ENCODE data around the gene ZC3HAV1.
"Not testable (repeated sequence)": the region's sequence is repeated elsewhere in the genome, so short reads cannot be mapped to it uniquely, and the experiment has no call there.

ZC3HAV1 gene

DNA sequence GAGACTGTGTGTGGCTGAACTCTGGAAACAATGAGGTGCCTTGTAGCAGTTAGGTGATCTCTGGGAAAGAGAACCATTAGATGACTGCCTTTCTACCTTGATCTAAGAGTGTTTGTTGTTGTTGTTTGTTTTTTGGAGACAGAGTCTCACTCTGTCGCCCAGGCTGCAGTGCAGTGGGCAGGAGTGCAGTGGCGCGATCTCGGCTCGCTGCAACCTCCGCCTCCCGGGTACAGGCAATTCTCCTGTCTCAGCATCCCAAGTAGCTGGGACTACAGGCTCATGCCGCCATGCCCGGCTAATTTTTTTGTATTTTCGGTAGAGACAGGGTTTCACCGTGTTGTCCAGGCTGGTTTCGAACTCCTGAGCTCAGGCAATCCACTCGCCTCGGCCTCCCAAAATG, 54.9 kb downstream of the ZC3HAV1 start:
- in situ Hi-C loops (cut with MboI; ENCODE audit: low sequenced_read_pairs) = not testable (repeated sequence)

DNA sequence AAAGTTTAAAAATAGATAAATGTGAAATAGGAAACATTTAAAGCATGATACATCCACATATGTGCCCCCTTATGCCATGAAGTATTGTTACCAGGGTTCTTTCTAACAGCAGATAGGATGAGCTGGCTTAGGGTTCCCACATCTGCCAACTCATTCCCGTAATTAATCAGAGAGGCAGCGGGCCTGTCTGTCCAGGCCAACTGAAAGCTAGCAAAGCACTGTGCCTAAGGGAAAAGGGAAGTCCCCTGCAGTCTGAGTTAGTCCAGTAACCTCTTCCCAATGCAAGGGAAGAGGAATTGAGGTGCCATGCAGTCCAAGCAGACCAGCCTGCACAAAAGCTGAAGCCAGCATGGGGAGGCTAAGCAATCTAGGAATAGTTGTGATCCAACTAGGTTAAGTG, 55.4 kb downstream of the ZC3HAV1 start:
- in situ Hi-C loops (cut with MboI; ENCODE audit: low sequenced_read_pairs) = no loop called here

DNA sequence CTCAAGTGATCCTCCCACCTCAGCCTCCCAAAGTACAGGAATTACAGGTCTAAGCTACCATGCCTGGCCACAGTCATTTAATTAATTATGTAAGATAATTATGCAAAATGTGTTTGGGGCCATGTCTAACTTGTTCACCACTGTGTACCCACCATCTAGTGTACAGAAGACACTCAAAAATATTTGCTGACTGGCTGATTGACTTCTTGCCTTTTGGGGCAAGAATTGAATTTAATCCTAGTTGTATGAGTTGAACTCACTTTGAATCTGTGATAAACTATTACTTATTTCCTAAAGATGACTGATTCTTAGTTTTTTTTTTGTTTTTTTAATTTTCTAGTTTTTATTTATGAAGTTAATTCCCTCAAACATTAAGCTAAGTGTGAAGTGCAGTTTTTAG, 57.9 kb downstream of the ZC3HAV1 start:
- in situ Hi-C loops (cut with MboI; ENCODE audit: low sequenced_read_pairs) = no loop called here

DNA sequence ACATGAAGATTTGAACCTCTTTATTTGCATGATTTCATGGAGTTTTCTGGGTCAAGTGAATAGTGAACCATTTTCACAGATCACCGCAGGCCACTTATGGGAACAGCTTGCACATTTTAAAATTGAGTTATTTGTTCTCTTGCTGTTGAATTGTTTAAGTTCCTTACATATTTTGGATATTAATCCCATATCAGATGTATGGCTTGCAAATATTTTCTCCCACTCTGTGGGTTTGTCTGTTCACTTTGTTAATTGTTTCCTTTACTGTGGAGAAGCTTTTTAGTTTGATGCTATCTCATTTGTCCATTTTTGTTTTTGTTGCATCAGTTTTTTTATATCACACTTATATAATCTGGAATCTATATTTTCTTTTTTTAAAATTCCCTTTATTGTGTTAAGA, 59.6 kb downstream of the ZC3HAV1 start:
- in situ Hi-C loops (cut with MboI; ENCODE audit: low sequenced_read_pairs) = no loop called here

DNA sequence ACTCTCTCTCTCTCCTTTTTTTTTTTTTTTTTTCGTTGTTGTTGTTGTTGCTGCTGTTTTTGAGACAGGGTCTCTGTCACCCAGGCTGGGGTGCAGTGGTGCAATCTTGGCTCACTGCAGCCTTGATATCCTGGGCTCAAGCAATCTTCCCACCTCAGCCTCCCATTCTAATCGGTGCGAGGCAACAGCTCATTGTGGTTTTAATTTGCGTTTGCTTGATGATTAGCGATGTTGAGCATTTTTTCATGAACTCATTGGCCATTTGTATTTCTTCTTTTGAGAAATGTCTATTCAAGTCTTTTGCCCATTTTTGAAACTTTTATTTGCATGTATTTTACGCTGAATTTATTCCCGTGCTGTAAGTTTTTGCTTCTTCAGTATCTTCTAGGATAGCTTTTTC, 60.4 kb downstream of the ZC3HAV1 start:
- in situ Hi-C loops (cut with MboI; ENCODE audit: low sequenced_read_pairs) = no loop called here

DNA sequence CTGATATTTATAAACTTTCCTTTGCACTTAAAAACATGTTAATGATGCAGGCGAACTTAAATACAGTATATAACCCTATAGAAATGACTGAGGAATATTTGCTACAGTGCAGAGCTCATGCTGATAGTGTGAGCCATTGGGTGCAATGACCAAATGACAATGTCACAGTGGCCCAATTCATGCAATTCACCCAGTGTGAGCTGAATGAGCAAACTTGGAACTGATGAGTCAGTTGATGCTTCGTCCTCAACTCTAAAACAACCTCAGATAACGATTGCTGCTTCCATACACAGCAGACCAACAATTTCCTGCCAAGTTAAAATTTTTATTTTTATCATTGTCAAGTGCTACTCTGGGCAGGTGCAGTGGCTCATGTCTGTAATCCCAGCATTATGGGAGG, 61.5 kb downstream of the ZC3HAV1 start:
- in situ Hi-C loops (cut with MboI; ENCODE audit: low sequenced_read_pairs) = no loop called here

DNA sequence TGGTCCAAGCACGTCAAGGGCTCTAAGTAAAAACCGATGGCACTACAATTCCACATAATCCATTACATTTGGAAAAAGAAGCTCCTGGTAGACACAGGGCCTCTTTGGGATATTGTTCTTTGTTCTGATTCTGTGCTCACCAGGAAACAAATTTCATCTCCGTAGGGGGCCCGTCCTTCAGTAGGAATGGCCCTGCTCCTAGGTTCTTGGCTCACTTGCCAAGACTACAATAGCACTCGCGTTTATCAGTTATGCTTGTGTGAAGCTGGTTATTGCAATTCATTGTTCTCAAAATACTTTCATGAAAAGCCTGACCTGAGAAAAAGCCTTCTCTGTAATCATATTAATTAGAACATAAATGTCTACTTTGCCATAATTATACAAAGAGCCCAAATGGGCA, 63.4 kb downstream of the ZC3HAV1 start:
- in situ Hi-C loops (cut with MboI; ENCODE audit: low sequenced_read_pairs) = no loop called here

DNA sequence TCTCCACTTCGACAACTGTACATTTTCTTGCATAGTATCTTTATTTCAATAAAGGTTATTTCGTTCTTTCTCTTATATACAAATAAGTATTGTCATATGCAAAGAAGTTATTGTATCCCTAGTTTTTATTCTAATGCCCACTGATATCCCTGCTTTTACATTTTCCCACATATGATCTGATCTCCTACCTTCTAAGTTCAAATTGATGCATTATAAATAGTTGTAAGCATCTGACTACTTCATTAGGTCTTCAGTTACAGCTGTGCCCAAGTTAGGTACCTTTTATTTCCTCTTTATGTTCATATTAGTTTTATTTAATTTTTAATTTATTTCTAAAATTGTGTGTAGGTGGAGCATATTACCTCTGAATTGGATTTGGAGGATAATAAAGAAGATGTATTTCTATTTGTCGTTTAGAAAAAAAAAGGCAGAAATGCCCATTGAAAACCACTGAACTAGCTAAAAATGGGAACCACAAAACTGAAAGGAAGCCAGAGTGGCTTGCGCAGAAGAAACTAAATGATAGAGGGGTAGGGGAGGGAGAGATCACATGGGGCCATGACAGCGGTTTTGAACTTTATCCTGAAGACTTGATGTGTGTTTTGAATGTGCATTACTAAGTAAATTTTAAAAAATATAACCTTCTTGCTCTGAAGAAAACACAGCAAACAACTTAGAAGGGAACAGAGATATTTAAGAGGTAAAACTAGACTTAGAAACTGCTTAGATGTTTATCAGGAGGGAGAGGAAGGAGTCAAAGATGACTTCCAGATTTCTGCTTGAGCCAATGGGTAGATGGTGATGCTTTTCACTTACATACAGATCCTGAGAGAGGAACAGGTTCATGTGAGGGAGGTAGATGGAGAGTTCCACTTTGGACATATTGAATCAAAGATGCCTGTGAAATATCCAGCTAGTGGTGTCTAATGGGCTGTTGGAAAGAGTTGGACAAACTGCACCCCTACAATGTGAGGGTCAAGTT, 64.4 kb downstream of the ZC3HAV1 start:
- in situ Hi-C loops (cut with MboI; ENCODE audit: low sequenced_read_pairs) = no loop called here

DNA sequence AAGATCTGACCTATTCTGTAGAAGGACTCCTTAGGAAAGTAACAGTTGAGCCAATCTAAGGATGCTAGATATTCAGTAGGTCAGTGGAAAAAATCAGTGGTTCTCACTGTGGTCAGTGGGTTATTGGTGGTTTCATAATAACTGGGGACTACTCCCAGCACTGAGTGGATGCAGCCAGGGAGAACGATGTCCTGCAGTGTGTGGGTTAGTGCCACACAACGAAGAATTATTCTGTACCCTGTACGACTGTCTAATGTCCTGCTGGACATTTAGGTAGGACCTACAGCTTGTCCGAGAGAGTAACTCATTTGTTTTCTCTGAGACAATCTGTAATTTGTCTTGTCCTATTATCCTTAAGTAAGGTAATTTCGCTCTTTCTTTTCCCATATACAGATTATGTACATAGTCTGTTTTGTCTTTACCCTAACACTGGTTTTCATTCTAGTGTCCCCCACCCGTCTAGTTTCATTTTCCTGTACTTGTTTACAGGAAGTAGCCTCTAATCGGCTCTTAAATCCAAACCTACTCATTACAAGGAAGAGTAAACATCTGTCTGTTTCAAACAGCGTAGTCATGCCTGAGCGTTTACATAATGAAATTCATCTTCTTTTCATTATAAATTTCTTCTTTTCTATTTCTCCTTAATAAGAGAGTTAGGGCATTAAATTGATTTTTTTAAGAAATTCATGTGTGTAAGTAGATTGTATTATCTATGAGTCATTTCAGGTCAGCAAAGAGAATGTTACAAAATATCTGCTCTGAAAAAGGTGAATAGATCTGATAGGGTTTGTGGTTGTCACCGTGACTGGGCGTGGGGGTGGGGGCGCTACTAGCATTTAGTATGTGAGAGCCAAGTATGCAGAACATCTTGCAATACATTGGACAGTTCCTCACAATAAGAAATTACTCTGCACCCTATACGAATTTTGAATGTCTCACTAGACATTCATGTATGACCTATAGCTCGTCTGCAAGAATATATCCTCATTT, 65.4 kb downstream of the ZC3HAV1 start:
- in situ Hi-C loops (cut with MboI; ENCODE audit: low sequenced_read_pairs) = no loop called here

DNA sequence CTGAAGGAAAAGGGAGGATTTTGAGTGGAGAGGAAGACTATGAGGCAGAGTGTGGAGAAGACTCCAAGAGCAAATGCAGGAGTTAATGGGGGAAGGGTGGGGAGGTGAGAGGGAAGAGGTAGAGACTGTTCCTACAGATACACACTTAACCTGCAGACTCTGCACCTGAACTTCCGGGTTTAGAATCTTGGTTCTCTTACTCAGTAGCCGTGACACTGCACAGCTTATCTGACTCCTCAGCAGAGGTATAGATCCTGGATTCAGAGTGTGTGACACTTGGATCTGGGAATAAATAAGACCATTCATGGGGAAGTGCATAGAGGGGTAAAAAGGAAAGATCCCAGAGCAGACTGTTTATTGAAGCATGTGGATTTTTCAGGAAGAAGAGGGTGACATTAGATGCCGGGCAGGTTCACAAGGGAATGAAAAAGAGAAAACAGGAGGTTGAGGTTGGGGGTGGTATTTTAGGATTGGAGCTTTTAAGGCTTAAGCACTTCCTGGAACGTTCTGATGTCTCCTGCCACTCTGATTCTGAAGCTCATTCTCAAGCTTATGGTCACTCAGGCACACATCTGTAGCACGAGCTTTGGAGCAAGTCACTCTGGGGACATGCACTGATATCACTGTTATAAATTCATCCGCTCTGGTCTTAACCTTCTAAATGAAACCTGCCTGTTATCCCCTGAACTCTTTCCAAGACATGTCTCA, 68.0 kb downstream of the ZC3HAV1 start:
- in situ Hi-C loops (cut with MboI; ENCODE audit: low sequenced_read_pairs) = no loop called here

DNA sequence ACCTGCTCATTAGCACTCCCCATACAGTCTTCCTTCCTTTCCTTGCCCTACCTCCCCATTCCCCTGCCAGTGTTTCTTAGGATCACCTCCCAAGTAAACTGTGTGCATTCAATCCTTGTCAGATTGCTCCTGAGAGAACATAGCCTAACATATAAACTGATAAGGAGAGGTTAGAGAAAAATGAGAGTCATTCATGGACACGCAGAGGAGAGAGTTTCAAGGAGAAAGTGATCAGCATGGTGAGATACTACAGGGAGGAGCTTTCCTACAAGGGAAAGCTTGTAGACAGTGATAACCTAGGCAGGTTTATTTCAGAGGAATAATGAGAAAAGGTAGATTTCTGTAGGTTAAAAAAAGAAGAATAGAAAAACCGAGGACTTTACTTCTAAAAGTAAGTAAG, 70.8 kb downstream of the ZC3HAV1 start:
- in situ Hi-C loops (cut with MboI; ENCODE audit: low sequenced_read_pairs) = no loop called here

DNA sequence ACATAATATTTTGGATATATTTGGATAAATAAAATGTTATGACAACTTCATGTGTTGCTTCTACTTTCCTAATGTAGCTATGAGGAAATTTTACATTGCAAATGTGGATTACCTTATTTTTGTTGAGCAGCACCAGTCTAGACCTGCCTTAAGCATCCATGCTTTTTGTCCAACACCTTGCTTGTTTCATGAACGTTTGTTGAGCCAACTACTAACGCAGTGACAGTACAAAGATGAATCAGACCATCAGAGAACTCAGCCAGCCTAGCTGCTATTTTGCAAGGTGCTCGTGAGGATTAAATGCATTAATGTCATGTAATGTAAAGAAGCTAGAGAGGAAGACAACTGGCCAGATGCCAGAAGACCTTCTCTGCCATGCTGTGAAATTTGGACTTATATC, 72.6 kb downstream of the ZC3HAV1 start:
- in situ Hi-C loops (cut with MboI; ENCODE audit: low sequenced_read_pairs) = no loop called here

DNA sequence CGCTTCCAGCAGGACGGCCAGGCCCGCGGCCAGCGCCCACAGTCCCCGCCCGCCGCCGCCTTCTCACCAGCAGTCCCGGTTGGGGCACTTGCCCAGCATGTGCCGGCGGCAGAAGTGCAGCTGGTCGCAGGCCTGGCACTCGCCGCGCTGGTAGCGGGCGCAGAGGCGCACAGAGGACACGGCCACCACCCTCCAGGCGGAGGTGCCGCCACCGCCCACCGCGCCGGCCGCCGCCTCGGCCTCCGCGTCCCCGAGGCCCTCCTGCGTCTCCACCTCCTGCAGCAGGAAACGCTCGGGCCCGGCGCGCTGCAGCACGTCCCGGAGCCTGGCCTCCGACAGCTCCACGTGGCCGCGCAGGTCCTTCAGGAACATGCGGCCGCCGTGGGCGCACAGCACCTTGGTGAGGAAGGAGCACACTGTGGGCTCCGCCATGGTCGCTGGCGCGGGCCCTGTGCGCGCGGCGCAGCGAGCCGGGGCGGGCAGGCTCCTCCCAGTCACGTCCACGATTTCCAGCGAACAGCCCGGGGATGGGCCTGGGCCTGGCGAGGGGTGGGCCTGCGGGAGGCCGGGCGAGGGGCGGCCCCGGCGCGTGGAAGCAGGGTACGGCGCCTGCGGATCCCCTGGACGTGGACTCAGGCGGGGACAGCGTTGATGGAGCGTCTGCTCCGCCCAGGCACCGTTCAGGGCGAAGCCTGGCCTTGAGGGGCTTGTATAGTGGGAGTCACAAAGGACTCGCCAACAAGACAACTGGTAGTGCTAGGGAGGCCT, 73.8 kb downstream of the ZC3HAV1 start, which contains the start of gene ZC3HAV1L:
ZC3HAV1L (minus strand) TSS at position 457 of the 768 bp plus-strand sequence; CDS start at position 432, 25 bp downstream.
- in situ Hi-C loops (cut with MboI; ENCODE audit: low sequenced_read_pairs) = no loop called here

DNA sequence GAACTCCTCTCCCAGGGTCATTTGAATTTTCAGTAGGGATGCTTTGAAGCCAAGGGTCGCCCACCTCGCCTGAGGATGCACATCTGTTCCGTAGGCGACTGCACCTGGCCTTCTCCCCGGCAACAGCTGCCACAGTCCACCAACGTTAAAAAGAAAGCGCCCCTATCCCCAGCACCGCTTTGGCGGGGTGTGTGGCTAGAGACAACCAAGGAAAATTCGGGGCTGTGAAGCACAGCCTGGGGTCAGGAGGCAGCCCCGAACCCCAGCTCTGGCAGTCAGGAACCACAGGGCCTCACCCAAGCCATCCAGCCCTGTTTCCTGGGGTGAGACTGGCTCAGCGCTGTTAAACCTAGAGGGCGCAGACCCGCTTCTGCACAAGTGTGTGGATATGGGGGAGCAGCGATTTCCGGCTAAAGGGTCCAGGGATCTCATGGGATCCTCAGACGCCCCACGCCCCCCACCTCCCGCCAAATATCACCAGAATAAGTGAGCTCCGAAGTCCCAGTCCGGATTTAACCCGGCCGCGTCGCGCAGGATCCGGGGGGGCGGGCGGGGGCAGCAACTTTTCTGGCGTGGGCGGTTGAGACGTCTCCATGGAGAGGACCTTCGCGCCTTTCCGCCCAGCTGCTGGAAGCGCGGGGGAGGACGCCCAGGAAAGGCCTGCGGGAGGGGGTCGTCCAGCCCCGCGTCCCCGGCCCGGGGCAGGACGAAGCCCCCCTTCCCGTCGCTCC, 74.5 kb downstream of the ZC3HAV1 start:
- in situ Hi-C loops (cut with MboI; ENCODE audit: low sequenced_read_pairs) = no loop called here

DNA sequence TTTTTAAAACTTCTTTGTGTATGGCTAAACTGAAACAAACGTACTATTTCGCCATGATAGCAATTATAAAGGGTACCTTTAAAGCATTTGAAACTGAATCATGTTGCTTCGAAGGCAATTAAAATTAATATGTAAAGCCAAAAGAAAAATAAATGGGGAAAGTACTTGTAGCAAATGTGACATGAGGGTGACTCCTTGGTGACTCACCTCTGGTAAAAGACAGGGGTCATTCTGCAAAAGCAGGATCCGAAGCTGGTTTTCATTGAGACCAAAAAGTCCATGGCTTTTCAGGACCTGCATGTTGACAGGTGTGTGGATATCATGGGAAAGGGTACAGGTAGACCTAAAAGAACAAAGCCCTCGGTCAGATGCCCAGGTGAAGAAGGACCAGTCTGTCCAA, 75.2 kb downstream of the ZC3HAV1 start:
- in situ Hi-C loops (cut with MboI; ENCODE audit: low sequenced_read_pairs) = no loop called here

DNA sequence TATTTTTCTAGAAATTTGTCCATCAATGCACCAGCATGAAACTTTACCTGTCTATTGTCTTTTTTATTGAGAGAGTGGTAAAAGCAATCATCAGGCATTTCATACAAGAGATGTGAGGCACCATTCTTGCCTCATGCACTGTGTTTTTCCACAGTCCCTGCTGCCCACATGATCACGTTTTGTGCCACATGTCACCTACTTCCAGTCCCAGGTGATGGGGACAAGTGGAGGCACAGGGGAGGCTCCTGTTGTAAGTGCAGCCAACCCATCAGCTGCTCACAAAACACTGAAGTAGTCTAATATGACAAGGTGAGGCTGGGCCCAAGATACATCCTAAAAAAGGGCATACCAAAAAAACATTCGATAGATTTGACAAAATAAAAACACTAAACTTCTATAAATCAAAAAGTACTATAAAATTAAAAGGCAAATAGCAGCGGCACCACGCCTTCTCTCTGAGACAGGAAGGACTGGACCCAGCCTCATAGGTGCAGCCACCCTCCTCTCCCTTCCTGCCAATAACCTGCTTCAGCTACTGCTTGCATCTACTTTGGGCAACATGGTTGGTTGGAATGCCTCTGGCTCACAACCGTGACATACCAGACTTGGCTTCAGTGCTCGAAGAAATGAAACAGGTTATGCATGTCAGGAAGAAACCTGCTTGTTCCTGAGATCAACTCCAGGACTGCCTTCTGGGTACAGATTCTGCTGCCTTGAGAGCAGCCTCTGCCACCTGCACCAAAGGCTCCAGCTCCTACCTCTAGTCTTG, 76.0 kb downstream of the ZC3HAV1 start:
- in situ Hi-C loops (cut with MboI; ENCODE audit: low sequenced_read_pairs) = no loop called here

DNA sequence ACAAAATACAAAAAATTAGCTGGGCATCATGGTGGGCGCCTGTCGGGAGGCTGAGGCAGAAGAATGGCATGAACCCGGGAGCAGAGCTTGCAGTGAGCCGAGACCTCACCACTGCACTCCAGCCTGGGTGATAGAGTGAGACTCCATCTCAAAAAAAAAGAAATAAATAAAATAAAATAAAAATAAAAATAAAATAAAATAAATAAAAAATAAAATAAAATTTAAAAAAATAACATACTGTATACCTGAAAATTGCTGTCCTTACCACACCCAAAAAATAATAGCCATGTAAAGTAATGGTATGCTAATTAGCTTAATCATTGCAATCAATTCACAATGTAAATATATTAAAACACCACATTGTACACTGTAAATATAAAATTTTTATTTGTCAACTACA, 77.0 kb downstream of the ZC3HAV1 start:
- in situ Hi-C loops (cut with MboI; ENCODE audit: low sequenced_read_pairs) = no loop called here

DNA sequence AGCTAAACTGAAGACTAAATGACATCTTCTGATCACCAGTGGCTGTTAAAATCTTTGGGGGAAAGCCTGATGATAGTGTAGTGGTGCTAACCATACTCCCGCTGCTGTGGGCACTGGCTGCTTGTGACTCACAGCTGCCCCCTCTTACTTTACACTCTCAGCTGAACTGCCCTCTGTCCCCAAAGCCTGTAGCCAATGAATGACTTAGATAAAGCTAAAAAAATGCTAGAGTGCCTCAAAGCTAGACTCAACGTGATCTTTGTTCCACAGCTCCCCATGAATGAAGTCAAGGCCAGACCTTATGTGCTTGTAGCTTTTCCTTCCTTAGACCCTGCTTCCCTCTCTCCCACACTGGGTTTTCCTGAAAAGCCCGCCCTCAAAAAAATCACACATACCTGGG, 80.2 kb downstream of the ZC3HAV1 start:
- in situ Hi-C loops (cut with MboI; ENCODE audit: low sequenced_read_pairs) = no loop called here

DNA sequence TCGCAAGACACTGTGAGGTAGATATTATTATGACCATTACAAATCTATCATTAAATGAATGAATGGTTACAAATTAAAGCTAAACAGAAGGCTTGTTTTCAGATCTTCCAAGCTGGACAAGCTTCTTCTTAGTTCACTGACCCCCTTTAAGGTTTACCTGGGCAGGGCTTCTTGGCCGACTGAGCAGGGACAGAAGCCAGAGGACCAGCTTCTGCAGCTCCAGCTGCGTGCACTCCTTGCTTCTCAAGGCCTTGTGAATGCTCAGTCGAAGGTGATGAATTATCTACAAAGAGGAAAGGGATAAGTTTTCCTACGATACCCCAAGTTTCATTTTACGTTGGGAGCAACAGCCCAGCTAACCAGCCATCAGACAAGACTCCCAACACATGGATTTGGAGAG, 83.0 kb downstream of the ZC3HAV1 start:
- in situ Hi-C loops (cut with MboI; ENCODE audit: low sequenced_read_pairs) = no loop called here

Data from HL-60/S4 treated with phorbol 12-myristate 13-acetate at 8.2 ng/mL for 4 days and 3 days (cell line).